Measurements from ENCODE around the gene SLC26A9. TPM values are rescaled to one million over a fixed set of nuclear protein-coding genes. Genes with fewer than 3 reads are reported as not detected.

Gene SLC26A9
- total and polyA plus RNA-seq, 9 of the 15 experiments (the other 6 are each of a cell fraction or from before 2014, with no cell fraction given), result 0.03 TPM; not detected in 8

- Histone ChIP-seq H3K9me3 (replicated peaks; ENCODE audit: control insufficient read depth, insufficient read depth, low read depth, low read length) (no peaks in the 10 kb centered on the region; the same call in 1 of the 2 replicates), H4K20me1 (replicated peaks; ENCODE audit: control insufficient read depth, insufficient read depth, low read length) (no peaks in the 10 kb centered on the region), H3K27me3 (ENCODE audit: control insufficient read depth in 2 of 2, insufficient read depth in 2 of 2, low read length in 2 of 2) (peaks cover 13 to 40% of the 10 kb centered on the region in 2 experiments; a peak in 4 of 5 replicates), H3K79me2 (ENCODE audit: control insufficient read depth, insufficient read depth, low read length) (no peaks in the 10 kb centered on the region), H3K9ac (ENCODE audit: insufficient read depth in 1 of 2, low read depth in 2 of 2, low read length in 2 of 2) (no peak overlapping the region), H2AFZ (ENCODE audit: low read depth, low read length) (no peak overlapping the region), H3K36me3 (ENCODE audit: control insufficient read depth, insufficient read depth, low read length) (no peaks in the 10 kb centered on the region), H3K9me1 (ENCODE audit: control insufficient read depth, insufficient read depth, low read length) (no peaks in the 10 kb centered on the region), H3K27ac (ENCODE audit: extremely low read depth, low read depth, low read length) (no peak overlapping the region), H3K4me3 (no peak overlapping the region), H3K4me2 (ENCODE audit: insufficient read depth, low read length) (no peak overlapping the region), H3K4me1 (replicated peaks in 1 of 2; ENCODE audit: control insufficient read depth in 2 of 2, insufficient read depth in 2 of 2, low read length in 2 of 2) (peaks cover 0 to 3% of the 10 kb centered on the region in 2 experiments; a peak in 1 of 5 replicates)
- in situ Hi-C loops (cut with MboI) (no loop called here), intact Hi-C loops (cut with micrococcal nuclease) (no loop called here)
- DNase-seq (ENCODE audit: extremely low read depth in 1 of 4, low spot score in 3 of 4) (no peak), ATAC-seq (no peak), FAIRE-seq (no peak)
- CTCF ChIA-PET (ENCODE audit: low intra/inter-chr PET ratio), result no interaction called here
- no TSS peak for BruUV-seq (replicated peaks)
- WGBS (ENCODE audit: insufficient coverage, low coverage, missing lambda C conversion rate), result 0% methylated on average over 1 of the region's 1 CpG
- POLR2A ChIA-PET, result interaction anchor here (1.3 kb wide), 1 partner anchor 9 kb away, joined by 3 read pairs; no protein-coding TSS in a partner anchor
- no peak for TF ChIP-seq FOXJ2 (tag; IDR thresholded peaks at IDR 0.05)
- TF ChIP-seq TSHZ1 (CRISPR knock-in tag; IDR thresholded peaks at IDR 0.05), result no peak
- TF ChIP-seq KDM4B (IDR thresholded peaks at IDR 0.05; ENCODE audit: borderline replicate concordance in 2 of 2, low read depth in 1 of 2), result no peak
- TF ChIP-seq HDAC3 (IDR thresholded peaks at IDR 0.05; ENCODE audit: borderline replicate concordance, partially characterized antibody), result no peak
- TF ChIP-seq ATF6 (CRISPR knock-in tag; IDR thresholded peaks at IDR 0.05), result no peak
- TF ChIP-seq ARNT (IDR thresholded peaks at IDR 0.05), result no peak
- no peak for TF ChIP-seq CC2D1A (IDR thresholded peaks at IDR 0.05)
- TF ChIP-seq SRSF1 (IDR thresholded peaks at IDR 0.05; ENCODE audit: low read depth, low read length), result no peak
- no peak for TF ChIP-seq PCBP2 (IDR thresholded peaks at IDR 0.05; ENCODE audit: low read depth, low read length, poor library complexity, severe bottlenecking)
- no peak for TF ChIP-seq CTCF (IDR thresholded peaks at IDR 0.05 in 2 of 3, conservative IDR thresholded peaks at IDR 0.05 in 1 of 3; ENCODE audit: insufficient read depth in 2 of 3, low read depth in 1 of 3, low read length in 3 of 3)
- no peak for TF ChIP-seq IRF1 (CRISPR knock-in tag; IDR thresholded peaks at IDR 0.05; ENCODE audit: borderline replicate concordance)
- TF ChIP-seq SMAD3 (CRISPR knock-in tag; conservative IDR thresholded peaks at IDR 0.05), result no peak
These were observed 27.2 kb upstream of the SLC26A9 start for GRCh38 chr1:205970486-205970885.
